HG02870 (cell line): ENCODE results near the gene HOXB6.

Experiments
- ATAC-seq: cut with Tn5 transposase; IDR thresholded peaks from one replicate; pipeline ENCODE4 v1.9.1; 2021; ENCODE audit warnings: mild to moderate bottlenecking, moderate library complexity; ENCODE audit not compliant: unreplicated experiment

HOXB6 gene

GRCh38 chr17:48555258-48556228 is 49.2 kb downstream of the HOXB6 start:
- no peak for ATAC-seq

- ATAC-seq: no peak
These were observed 50.2 kb downstream of the HOXB6 start for GRCh38 chr17:48554412-48555257.

DNA sequence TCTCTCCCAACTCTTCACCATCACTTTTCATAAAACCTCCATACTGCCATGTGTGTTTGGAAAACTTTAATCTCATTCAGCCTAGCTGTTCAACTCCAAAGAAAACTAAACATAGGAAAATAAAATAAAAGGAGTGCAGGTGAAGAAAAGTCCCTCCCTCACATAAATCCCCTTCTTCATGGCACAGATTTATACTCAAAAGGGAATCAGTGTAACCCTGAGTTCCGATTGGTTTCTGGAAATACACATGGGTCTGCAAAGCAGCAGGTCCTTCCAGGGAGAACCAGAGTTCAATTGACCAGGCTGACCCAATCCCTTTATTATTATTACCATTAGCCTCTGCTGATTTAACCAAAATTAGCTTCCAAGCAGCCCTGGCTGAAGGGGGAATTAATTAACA is 51.0 kb downstream of the HOXB6 start:
- no peak for ATAC-seq

- ATAC-seq: no peak
These were observed 51.6 kb downstream of the HOXB6 start for GRCh38 chr17:48553190-48553547.

- ATAC-seq: no peak
These were observed 52.2 kb downstream of the HOXB6 start for GRCh38 chr17:48552466-48553189.

GRCh38 chr17:48551596-48552465 is 53.0 kb downstream of the HOXB6 start:
- ATAC-seq: no peak

GRCh38 chr17:48551214-48551555 is 53.6 kb downstream of the HOXB6 start:
- no peak for ATAC-seq

- ATAC-seq: no peak
These were observed 54.1 kb downstream of the HOXB6 start for GRCh38 chr17:48550502-48551213.

GRCh38 chr17:48549914-48550501 is 54.8 kb downstream of the HOXB6 start:
- no peak for ATAC-seq

- ATAC-seq: no peak
These were observed 55.5 kb downstream of the HOXB6 start for GRCh38 chr17:48549281-48549630.

DNA sequence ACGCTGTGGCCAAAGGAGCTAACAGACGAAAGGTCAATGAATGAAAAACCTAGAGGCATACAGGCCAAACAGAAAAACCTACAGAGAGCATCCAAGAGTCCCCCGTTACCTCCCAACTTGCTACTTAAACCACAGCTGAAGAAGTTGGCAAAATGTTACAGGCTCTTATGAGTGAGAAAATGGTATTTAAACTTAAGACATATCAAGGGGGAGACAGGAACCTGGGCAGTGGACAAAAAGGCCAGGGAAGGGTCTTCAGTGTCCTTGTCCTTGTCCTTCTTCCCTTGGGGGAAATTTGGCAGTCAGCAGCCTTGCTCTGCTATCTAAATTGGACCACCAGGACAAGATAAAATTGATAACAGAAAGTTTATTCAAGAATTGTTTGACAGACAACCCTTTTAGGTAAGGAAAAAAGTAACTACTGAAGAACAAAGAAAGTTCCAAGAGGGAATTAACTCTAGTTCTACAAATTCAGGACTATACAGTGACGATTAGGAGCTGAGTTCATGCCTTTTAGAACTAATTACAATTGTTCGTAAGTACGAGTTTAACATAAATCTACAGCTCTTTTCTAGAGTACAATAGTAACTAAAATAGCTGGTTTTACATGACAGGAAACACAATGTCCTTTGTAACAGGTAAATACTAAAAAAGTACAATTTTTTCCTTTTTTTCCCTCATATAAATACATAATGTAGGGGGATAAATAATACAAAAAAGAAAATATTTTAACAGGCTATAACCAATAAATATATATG is 56.1 kb downstream of the HOXB6 start:
- no peak for ATAC-seq

DNA sequence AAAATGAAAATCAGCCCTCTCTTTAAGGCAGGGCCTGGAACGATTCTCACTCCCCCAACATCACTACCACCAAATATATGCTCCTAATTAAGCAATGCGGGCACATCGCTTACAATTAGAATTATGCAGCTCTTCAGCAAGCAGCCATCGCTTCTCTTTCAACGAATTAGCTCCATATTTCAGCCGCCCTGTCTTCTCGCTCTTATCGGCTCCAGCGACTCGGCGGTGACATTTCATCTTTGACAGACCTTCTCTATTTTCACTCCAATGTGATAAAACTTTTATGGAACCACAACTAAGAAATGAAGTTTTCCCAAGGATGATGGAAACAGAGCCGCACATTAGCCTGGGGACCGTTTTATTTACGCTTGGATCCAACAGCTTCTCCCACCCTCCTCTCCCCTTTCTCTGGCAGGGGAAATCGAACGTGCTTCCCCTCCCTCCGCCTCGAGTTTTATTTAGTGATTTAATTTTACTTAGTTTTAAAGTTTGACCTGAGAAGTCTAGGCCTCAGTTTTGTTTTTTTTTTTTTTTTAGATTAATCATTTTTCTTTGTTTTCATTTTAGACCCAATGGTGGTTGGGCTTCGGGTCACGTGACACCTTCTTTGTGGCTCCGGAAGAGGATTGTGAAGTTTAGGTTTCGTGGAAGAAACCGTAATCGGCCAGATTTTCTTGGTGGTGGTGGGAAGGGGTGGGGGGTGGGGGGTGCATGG is 56.8 kb downstream of the HOXB6 start:
- ATAC-seq: no peak

- ATAC-seq: no peak
These were observed 57.6 kb downstream of the HOXB6 start for GRCh38 chr17:48546924-48547807.

DNA sequence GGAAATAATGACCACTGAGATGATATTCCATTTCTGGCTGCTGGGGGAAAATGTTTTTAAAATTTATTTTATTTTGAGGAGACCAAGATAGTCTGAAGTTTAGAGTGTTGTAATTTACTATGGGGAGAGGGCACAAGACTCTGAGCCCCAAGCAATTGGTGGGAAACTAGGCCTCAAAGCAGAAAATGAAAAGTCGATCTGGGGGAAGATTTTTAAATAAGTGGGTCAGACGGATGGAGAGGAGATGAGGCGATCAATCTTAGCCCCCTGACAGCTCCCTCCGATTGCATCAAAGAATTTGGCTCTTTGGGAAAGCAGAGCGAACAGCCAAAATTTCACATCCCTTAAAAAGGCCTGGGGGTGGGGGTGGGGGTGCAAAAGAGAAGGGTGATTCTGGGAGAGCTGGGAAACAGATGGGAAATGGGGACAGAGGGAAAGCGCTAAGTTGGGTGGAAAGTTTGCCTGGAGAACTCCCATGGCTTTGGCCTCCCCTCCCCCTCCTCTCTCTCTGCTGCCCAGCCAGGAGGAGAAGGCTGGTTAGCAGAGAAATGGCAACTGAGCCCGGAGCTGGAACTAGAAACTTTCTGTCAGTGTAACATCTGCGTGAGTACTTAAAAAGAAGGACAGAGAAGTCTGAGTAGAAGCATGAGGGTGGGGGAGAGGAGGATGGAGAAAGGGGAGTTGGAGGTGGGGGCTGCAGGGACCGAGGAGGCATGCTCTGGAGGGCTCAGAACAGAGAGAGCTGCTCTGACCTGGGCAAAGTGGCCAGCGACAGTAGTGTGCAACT is 58.5 kb downstream of the HOXB6 start:
- no peak for ATAC-seq
